ENCODE data around the gene DOCK1.

The DOCK1 gene

DNA sequence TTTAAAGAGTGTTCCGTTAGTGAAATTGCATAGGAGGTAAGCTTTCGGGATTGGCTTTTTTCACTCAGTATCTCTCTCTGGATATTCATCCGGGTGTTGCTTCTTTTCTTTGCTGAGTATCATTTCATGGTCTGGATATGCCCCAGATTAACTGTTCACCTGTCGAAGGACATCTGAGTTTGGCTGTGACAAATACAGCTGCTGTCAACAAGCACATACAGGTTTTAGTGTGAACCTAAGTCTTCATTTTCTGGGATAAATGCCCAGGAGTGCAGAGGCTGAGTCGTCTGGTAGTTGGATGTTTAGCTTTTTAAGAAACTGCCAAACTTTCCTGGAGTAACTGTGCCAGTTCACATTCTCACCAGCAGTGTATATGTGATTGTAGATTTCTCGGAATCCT lies 5.6 kb downstream of the DOCK1 start:
- H3K79me2 ChIP-seq (ENCODE audit: insufficient read depth, low read length) = no peaks in the 10 kb centered on the region
- no peaks in the 10 kb centered on the region for H3F3A ChIP-seq (ENCODE audit: low read depth)
- no peaks in the 10 kb centered on the region for H4K20me1 ChIP-seq (ENCODE audit: insufficient read depth, low read length, poor library complexity, severe bottlenecking)
- peaks cover 5% of the 10 kb centered on the region; the same call in 1 of the 2 replicates for H3K9me3 ChIP-seq (ENCODE audit: insufficient read depth, low read depth, low read length)
- TF ChIP-seq, protein P1, sequence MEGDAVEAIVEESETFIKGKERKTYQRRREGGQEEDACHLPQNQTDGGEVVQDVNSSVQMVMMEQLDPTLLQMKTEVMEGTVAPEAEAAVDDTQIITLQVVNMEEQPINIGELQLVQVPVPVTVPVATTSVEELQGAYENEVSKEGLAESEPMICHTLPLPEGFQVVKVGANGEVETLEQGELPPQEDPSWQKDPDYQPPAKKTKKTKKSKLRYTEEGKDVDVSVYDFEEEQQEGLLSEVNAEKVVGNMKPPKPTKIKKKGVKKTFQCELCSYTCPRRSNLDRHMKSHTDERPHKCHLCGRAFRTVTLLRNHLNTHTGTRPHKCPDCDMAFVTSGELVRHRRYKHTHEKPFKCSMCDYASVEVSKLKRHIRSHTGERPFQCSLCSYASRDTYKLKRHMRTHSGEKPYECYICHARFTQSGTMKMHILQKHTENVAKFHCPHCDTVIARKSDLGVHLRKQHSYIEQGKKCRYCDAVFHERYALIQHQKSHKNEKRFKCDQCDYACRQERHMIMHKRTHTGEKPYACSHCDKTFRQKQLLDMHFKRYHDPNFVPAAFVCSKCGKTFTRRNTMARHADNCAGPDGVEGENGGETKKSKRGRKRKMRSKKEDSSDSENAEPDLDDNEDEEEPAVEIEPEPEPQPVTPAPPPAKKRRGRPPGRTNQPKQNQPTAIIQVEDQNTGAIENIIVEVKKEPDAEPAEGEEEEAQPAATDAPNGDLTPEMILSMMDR (conservative IDR thresholded peaks at IDR 0.05; ENCODE audit: low read length) = no peak
- TF ChIP-seq EZH2phosphoT487 (IDR thresholded peaks at IDR 0.05; ENCODE audit: borderline replicate concordance) = no peak
- no peaks in the 10 kb centered on the region for H3K4me1 ChIP-seq (ENCODE audit: insufficient read depth, low read length, poor library complexity, severe bottlenecking)
- H3K27me3 ChIP-seq (ENCODE audit: insufficient read depth, low read length, poor library complexity, severe bottlenecking) = no peaks in the 10 kb centered on the region
- no peaks in the 10 kb centered on the region for H3K36me3 ChIP-seq (ENCODE audit: insufficient read depth, low read length)
- no peaks in the 10 kb centered on the region for H3K9me2 ChIP-seq (replicated peaks; ENCODE audit: low read depth, low read length)
- H3K4me3 ChIP-seq (ENCODE audit: low read length, poor library complexity, severe bottlenecking) = no peak overlapping the region
- H3K4me2 ChIP-seq (ENCODE audit: low read depth, low read length, poor library complexity, severe bottlenecking) = no peak overlapping the region
- no peak overlapping the region for H2AFZ ChIP-seq (ENCODE audit: low read length)
- no peak overlapping the region for H3K9ac ChIP-seq (ENCODE audit: low read depth, low read length, poor library complexity, severe bottlenecking)

DNA sequence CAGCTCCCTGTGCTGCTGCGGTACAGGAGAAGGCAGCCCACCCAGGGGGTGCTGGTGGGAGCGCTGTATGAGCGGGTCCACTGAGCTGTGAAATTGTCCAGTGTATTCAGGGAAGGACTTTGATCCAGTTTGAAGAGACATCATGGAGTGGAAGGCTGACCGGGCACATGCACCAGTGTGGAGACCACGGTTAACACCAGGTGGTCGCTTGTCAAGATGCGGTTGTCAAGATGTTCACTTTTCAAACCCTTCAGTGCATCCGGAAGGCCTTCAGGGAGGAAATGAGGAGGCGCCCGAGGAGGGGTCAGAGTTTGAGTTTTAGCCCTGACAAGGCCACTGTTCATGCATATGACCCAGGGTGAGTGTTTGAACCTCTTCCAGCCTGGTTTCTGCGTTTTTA lies 6.1 kb downstream of the DOCK1 start:
- no peaks in the 10 kb centered on the region for H3F3A ChIP-seq (ENCODE audit: low read depth)
- no peak overlapping the region for H2AFZ ChIP-seq (ENCODE audit: low read length)
- no peaks in the 10 kb centered on the region for H3K79me2 ChIP-seq (ENCODE audit: insufficient read depth, low read length)
- H3K4me2 ChIP-seq (ENCODE audit: low read depth, low read length, poor library complexity, severe bottlenecking) = no peak overlapping the region
- no peaks in the 10 kb centered on the region for H4K20me1 ChIP-seq (ENCODE audit: insufficient read depth, low read length, poor library complexity, severe bottlenecking)
- H3K4me3 ChIP-seq (ENCODE audit: low read length, poor library complexity, severe bottlenecking) = no peak overlapping the region
- H3K36me3 ChIP-seq (ENCODE audit: insufficient read depth, low read length) = no peaks in the 10 kb centered on the region
- H3K4me1 ChIP-seq (ENCODE audit: insufficient read depth, low read length, poor library complexity, severe bottlenecking) = no peaks in the 10 kb centered on the region
- H3K9me2 ChIP-seq (replicated peaks; ENCODE audit: low read depth, low read length) = no peaks in the 10 kb centered on the region
- no peaks in the 10 kb centered on the region for H3K27me3 ChIP-seq (ENCODE audit: insufficient read depth, low read length, poor library complexity, severe bottlenecking)
- TF ChIP-seq, protein P1 (conservative IDR thresholded peaks at IDR 0.05; ENCODE audit: low read length) = no peak
- TF ChIP-seq EZH2phosphoT487 (IDR thresholded peaks at IDR 0.05; ENCODE audit: borderline replicate concordance) = no peak
- H3K9me3 ChIP-seq (ENCODE audit: insufficient read depth, low read depth, low read length) = peaks cover 5% of the 10 kb centered on the region; the same call in 1 of the 2 replicates
- H3K9ac ChIP-seq (ENCODE audit: low read depth, low read length, poor library complexity, severe bottlenecking) = no peak overlapping the region

DNA sequence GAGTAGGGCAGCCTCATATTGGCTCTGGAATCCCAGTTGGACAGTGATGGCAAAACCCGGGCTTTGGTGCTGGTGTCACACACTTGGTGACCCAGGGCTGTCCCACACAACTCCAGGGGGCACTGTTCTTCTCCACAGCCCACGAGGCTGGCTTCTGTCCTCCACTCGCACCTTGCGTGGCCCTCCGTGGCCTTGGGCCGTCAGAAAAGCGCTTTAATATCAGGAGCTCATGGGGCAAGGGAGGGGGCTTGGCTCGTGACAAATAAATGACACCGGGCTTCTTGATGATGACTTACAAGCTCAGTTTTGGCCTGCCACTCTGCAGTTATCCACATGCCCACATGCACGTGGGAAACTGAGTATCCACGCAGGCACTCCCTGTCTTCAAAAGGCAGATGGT lies 8.1 kb downstream of the DOCK1 start:
- no peak overlapping the region for H3K4me2 ChIP-seq (ENCODE audit: low read depth, low read length, poor library complexity, severe bottlenecking)

More for the DNA sequence above, 8.1 kb downstream of the DOCK1 start:
- Histone ChIP-seq H3K79me2 (ENCODE audit: insufficient read depth, low read length) (no peaks in the 10 kb centered on the region), H3K9me3 (ENCODE audit: insufficient read depth, low read depth, low read length) (peaks cover 12% of the 10 kb centered on the region; the same call in 1 of the 2 replicates), H3K27me3 (ENCODE audit: insufficient read depth, low read length, poor library complexity, severe bottlenecking) (no peaks in the 10 kb centered on the region), H3K4me3 (ENCODE audit: low read length, poor library complexity, severe bottlenecking) (no peak overlapping the region), H3K36me3 (ENCODE audit: insufficient read depth, low read length) (no peaks in the 10 kb centered on the region), H3K9ac (ENCODE audit: low read depth, low read length, poor library complexity, severe bottlenecking) (no peak overlapping the region), H3F3A (ENCODE audit: low read depth) (no peaks in the 10 kb centered on the region), H4K20me1 (ENCODE audit: insufficient read depth, low read length, poor library complexity, severe bottlenecking) (no peaks in the 10 kb centered on the region), H3K4me1 (ENCODE audit: insufficient read depth, low read length, poor library complexity, severe bottlenecking) (no peaks in the 10 kb centered on the region), H2AFZ (ENCODE audit: low read length) (no peak overlapping the region), H3K9me2 (replicated peaks; ENCODE audit: low read depth, low read length) (no peaks in the 10 kb centered on the region)
- TF ChIP-seq EZH2phosphoT487 (IDR thresholded peaks at IDR 0.05; ENCODE audit: borderline replicate concordance) = no peak
- TF ChIP-seq, protein P1 (conservative IDR thresholded peaks at IDR 0.05; ENCODE audit: low read length) = no peak
